ENCODE data around the gene FBXO45.
"Not testable (repeated sequence)": the region's sequence is repeated elsewhere in the genome, so short reads cannot be mapped to it uniquely, and the experiment has no call there.

The FBXO45 gene

GRCh38 chr3:196541684-196542445 is 26.6 kb upstream of the FBXO45 start:
- no peaks in the 10 kb centered on the region for H3K4me1 ChIP-seq
- H3K9me3 ChIP-seq = no peaks in the 10 kb centered on the region
- no peak for TF ChIP-seq CTCF (IDR thresholded peaks at IDR 0.05; ENCODE audit: low read depth, low read length)
- H3K27me3 ChIP-seq = no peaks in the 10 kb centered on the region
- no peak overlapping the region for H3K4me3 ChIP-seq (ENCODE audit: low read depth, low read length)
- DNase-seq = no peak
- H3K36me3 ChIP-seq = no peaks in the 10 kb centered on the region

- H3K4me3 ChIP-seq (ENCODE audit: low read depth, low read length) = no peak overlapping the region
Observed at GRCh38 chr3:196544491-196544992, 23.9 kb upstream of the FBXO45 start.

GRCh38 chr3:196546537-196546936 is 21.9 kb upstream of the FBXO45 start:
- Histone ChIP-seq H3K36me3 (no peaks in the 10 kb centered on the region), H3K4me3 (ENCODE audit: low read depth, low read length) (no peak overlapping the region), H3K4me1 (no peaks in the 10 kb centered on the region), H3K9me3 (no peaks in the 10 kb centered on the region), H3K27me3 (no peaks in the 10 kb centered on the region)
- no peak for TF ChIP-seq CTCF (IDR thresholded peaks at IDR 0.05; ENCODE audit: low read depth, low read length)
- DNase-seq = no peak

More at GRCh38 chr3:196544491-196544992, 23.9 kb upstream of the FBXO45 start:
- Histone ChIP-seq H3K27me3 (no peaks in the 10 kb centered on the region), H3K36me3 (no peaks in the 10 kb centered on the region), H3K9me3 (no peaks in the 10 kb centered on the region), H3K4me1 (no peaks in the 10 kb centered on the region)
- no peak for TF ChIP-seq CTCF (IDR thresholded peaks at IDR 0.05; ENCODE audit: low read depth, low read length)
- DNase-seq = no peak

- Histone ChIP-seq H3K4me1 (no peaks in the 10 kb centered on the region), H3K36me3 (no peaks in the 10 kb centered on the region), H3K27me3 (no peaks in the 10 kb centered on the region), H3K4me3 (ENCODE audit: low read depth, low read length) (no peak overlapping the region), H3K9me3 (no peaks in the 10 kb centered on the region)
- DNase-seq = no peak
- TF ChIP-seq CTCF (IDR thresholded peaks at IDR 0.05; ENCODE audit: low read depth, low read length) = 0 out of 2 replicates have a peak, but pooled peaks have one; percentile 3
Observed at GRCh38 chr3:196547067-196547466, 21.4 kb upstream of the FBXO45 start.

GRCh38 chr3:196549312-196549711 is 19.1 kb upstream of the FBXO45 start:
- H3K4me3 ChIP-seq (ENCODE audit: low read depth, low read length); H3K4me1 ChIP-seq; DNase-seq; H3K9me3 ChIP-seq; H3K27me3 ChIP-seq; H3K36me3 ChIP-seq: not testable (repeated sequence)

GRCh38 chr3:196550172-196550571 is 18.3 kb upstream of the FBXO45 start:
- not testable (repeated sequence) for DNase-seq; H3K4me1 ChIP-seq; H3K9me3 ChIP-seq; H3K27me3 ChIP-seq; H3K4me3 ChIP-seq (ENCODE audit: low read depth, low read length); H3K36me3 ChIP-seq

- H3K36me3 ChIP-seq = no peaks in the 10 kb centered on the region
- TF ChIP-seq CTCF (IDR thresholded peaks at IDR 0.05; ENCODE audit: low read depth, low read length) = no peak
- no peaks in the 10 kb centered on the region for H3K9me3 ChIP-seq
- H3K4me1 ChIP-seq = no peaks in the 10 kb centered on the region
- H3K4me3 ChIP-seq (ENCODE audit: low read depth, low read length) = no peak overlapping the region
- no peaks in the 10 kb centered on the region for H3K27me3 ChIP-seq
- DNase-seq = no peak
Observed at GRCh38 chr3:196552253-196552652, 16.2 kb upstream of the FBXO45 start.
